Kidney (tissue), 14 donors: Measurements from ENCODE around the gene B3GNT5. TPM values are rescaled to one million over a fixed set of nuclear protein-coding genes. Genes with fewer than 3 reads are reported as not detected.

Source experiments
- DNase-seq, 5 donors: peaks; one replicate each; pipeline ENCODE4 v3.0.0-alpha.2; 2013 to 2020
- FAIRE-seq: peaks from 2 replicates; lab custom pipeline; 2012; peaks lifted over from hg19 to GRCh38; lab: Jason Lieb, UNC
- H3K27ac ChIP-seq, 2 donors: one replicate each; pipeline ENCODE4 v1.7.0; 2013; ENCODE audit warnings: low read depth in 2 of 2, low read length in 2 of 2, inconsistent platforms in 1 of 2
- H3K27me3 ChIP-seq: one replicate; pipeline ENCODE4 v1.7.1; 2013; ENCODE audit warnings: low read length, inconsistent platforms; ENCODE audit not compliant: control insufficient read depth, insufficient read depth
- H3K36me3 ChIP-seq, 3 donors: one replicate each; pipeline versions ENCODE4 v1.7.0 to v1.7.1; 2013; ENCODE audit warnings: low read length in 3 of 3, control low read depth in 1 of 3, inconsistent platforms in 1 of 3; ENCODE audit not compliant: insufficient read depth in 3 of 3, control insufficient read depth in 2 of 3
- H3K4me1 ChIP-seq, 3 donors: one replicate each; pipeline versions ENCODE4 v1.7.0 to v1.7.1; 2013; ENCODE audit warnings: low read length in 3 of 3, inconsistent platforms in 1 of 3, low read depth in 1 of 3; ENCODE audit not compliant: control insufficient read depth in 2 of 3, insufficient read depth in 2 of 3
- H3K4me3 ChIP-seq, 3 donors: one replicate each; pipeline versions ENCODE4 v1.7.0 to v1.8.1; 2013; ENCODE audit warnings: low read length in 3 of 3, control low read depth in 1 of 3, inconsistent platforms in 1 of 3
- H3K9ac ChIP-seq, 3 donors: one replicate each; pipeline versions ENCODE4 v1.7.0 to v1.7.1; 2013; ENCODE audit warnings: low read length in 3 of 3, control low read depth in 1 of 3, inconsistent platforms in 1 of 3
- H3K9me3 ChIP-seq, 3 donors: one replicate each; pipeline versions ENCODE4 v1.7.0 to v1.7.1; 2013; ENCODE audit warnings: low read length in 3 of 3, control low read depth in 1 of 3, inconsistent platforms in 1 of 3; ENCODE audit not compliant: control insufficient read depth in 2 of 3, insufficient read depth in 1 of 3
- intact Hi-C: fragments of 100-400 bp; cut with DNase I; formaldehyde crosslinking; loops from one replicate; pipeline ENCODE4 v1.11.1; 2022
- polyA plus RNA-seq: library from polyadenylated mRNA; stranded (reverse); fragments of 350-450 nt; fragmentation: Illumina TruSeq; extraction: RNeasy Lipid Tissue Mini Kit (QIAGEN cat#74804); gene quantifications from one replicate; pipeline ENCODE4 v1.2.3, GENCODE V29; 2014; ENCODE audit warnings: low read depth, low replicate concordance; ENCODE audit not compliant: insufficient read depth
- total RNA-seq: library from RNA; stranded (reverse); fragmentation: NEBNext Ultra II Directional; extraction: Animal tissue kit (Norgen Biotek cat#: 25700); gene quantifications from one replicate; pipeline ENCODE4 v1.2.1, GENCODE V29; 2021
- TF ChIP-seq, protein P1 (sequence below): IDR thresholded peaks from 3 replicates; pipeline ENCODE4 v1.5.1; 2012; ENCODE audit warnings: mild to moderate bottlenecking, moderate library complexity, borderline replicate concordance; ENCODE audit not compliant: insufficient read depth; ENCODE audit errors: extremely low read depth
- donor health status: control.
- donor health status: control.
- donor health status: control.
- donor health status: control.
- donor health status: control.
- donor health status: DM: yes; HTN: yes; CAD: no.
- donor health status: Normal renal cell carcinoma (clear cell type).

The B3GNT5 gene
- total and polyA plus RNA-seq, 2 donors from 2014 or later = 2.4 to 9.9 TPM

GRCh38 chr3:183317886-183318865 is 65.1 kb downstream of the B3GNT5 start:
- Histone ChIP-seq H3K36me3 (no peaks in the 10 kb centered on the region), H3K9ac (no peak overlapping the region), H3K27me3 (no peaks in the 10 kb centered on the region), H3K4me1 (no peaks in the 10 kb centered on the region), H3K27ac (no peak overlapping the region), H3K4me3 (no peak overlapping the region), H3K9me3 (no peaks in the 10 kb centered on the region)
- DNase-seq (no peak), FAIRE-seq (no peak)
- intact Hi-C loops = no loop called here
- TF ChIP-seq, protein P1, sequence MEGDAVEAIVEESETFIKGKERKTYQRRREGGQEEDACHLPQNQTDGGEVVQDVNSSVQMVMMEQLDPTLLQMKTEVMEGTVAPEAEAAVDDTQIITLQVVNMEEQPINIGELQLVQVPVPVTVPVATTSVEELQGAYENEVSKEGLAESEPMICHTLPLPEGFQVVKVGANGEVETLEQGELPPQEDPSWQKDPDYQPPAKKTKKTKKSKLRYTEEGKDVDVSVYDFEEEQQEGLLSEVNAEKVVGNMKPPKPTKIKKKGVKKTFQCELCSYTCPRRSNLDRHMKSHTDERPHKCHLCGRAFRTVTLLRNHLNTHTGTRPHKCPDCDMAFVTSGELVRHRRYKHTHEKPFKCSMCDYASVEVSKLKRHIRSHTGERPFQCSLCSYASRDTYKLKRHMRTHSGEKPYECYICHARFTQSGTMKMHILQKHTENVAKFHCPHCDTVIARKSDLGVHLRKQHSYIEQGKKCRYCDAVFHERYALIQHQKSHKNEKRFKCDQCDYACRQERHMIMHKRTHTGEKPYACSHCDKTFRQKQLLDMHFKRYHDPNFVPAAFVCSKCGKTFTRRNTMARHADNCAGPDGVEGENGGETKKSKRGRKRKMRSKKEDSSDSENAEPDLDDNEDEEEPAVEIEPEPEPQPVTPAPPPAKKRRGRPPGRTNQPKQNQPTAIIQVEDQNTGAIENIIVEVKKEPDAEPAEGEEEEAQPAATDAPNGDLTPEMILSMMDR = no peak

DNA sequence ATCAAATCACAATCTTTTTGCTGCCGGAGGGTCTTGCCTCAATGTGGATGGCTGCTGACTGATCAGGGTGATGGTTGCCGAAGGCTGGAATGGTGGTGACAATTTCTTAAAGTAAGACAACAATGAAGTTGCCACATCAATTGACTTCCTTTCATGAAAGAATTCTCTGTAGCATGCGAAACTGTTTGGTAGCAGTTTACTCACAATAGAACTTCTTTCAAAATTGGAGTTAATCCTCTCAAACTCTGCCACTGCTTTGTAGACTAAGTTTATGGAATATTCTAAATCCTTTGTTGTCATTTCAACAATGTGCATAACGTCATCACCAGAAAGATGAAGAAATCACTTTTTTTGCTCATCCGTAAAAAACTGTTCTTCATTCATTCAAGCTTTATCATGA is 65.8 kb downstream of the B3GNT5 start:
- Histone ChIP-seq H3K4me3 (no peak overlapping the region), H3K4me1 (no peaks in the 10 kb centered on the region), H3K9me3 (no peaks in the 10 kb centered on the region), H3K27ac (no peak overlapping the region), H3K27me3 (no peaks in the 10 kb centered on the region), H3K9ac (no peak overlapping the region), H3K36me3 (no peaks in the 10 kb centered on the region)
- TF ChIP-seq, protein P1 = no peak
- intact Hi-C loops = no loop called here
- DNase-seq = no peak
- FAIRE-seq = no peak

DNA sequence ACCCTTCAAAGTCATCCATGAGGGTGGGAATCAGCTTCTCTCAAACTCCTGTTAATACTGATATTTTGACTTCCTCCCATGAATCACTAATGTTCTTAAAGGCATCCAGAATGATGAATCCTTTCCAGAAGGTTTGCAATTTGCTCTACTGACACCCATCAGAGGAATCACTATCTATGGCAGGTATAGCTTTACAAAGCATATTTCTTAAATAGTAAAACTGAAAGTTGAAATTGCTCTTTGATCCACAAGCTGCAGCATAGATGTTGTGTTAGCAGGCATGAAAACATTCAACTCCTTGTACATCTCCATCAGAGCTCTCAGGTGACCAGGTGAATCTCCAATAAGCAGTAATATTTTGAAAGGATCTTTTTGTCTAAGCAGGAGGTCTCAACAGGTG is 66.3 kb downstream of the B3GNT5 start:
- no peaks in the 10 kb centered on the region for H3K27me3 ChIP-seq
- DNase-seq = no peak
- TF ChIP-seq, protein P1 = no peak
- no peak overlapping the region for H3K27ac ChIP-seq
- H3K4me1 ChIP-seq = no peaks in the 10 kb centered on the region
- FAIRE-seq = no peak
- no peak overlapping the region for H3K4me3 ChIP-seq
- H3K9me3 ChIP-seq = no peaks in the 10 kb centered on the region
- intact Hi-C loops = no loop called here
- H3K9ac ChIP-seq = no peak overlapping the region
- H3K36me3 ChIP-seq = no peaks in the 10 kb centered on the region

Other genes with a start within 250 kb of the B3GNT5 start
- gene MCCC1, start 153.8 kb upstream of the B3GNT5 start, total RNA-seq = 35.3 TPM
- gene MCCC1, start 153.8 kb upstream of the B3GNT5 start, polyA plus RNA-seq = 85.5 TPM
- gene LAMP3, start 90.5 kb upstream of the B3GNT5 start, total RNA-seq = 0.76 TPM
- gene LAMP3, start 90.5 kb upstream of the B3GNT5 start, polyA plus RNA-seq = 0.41 TPM
- 1.7 TPM for gene MCF2L2, start 175.4 kb downstream of the B3GNT5 start, total RNA-seq
- gene MCF2L2, start 175.4 kb downstream of the B3GNT5 start, polyA plus RNA-seq = 0.32 TPM